ENCODE measurements around the gene NRG4.
A peak's percentile ranks its signal among the peaks of the same experiment; 100 is the strongest.

The NRG4 gene

GRCh38 chr15:75923756-75924155 is 88.5 kb downstream of the NRG4 start:
- H3K36me3 ChIP-seq (ENCODE audit: control insufficient read depth, insufficient read depth, low read length) = peaks cover 2% of the 10 kb centered on the region
- no peak overlapping the region for H2BK5ac ChIP-seq (ENCODE audit: low read length)
- H3K4me3 ChIP-seq (ENCODE audit: low read length) = no peak overlapping the region
- no peak overlapping the region for H3K23ac ChIP-seq (ENCODE audit: low read length)
- H3K9ac ChIP-seq (ENCODE audit: low read length) = no peak overlapping the region
- H3K18ac ChIP-seq (ENCODE audit: low read length) = no peak overlapping the region
- H3K79me1 ChIP-seq (ENCODE audit: low read length) = peaks cover 12% of the 10 kb centered on the region
- no peak overlapping the region for H3K27ac ChIP-seq (ENCODE audit: low read depth, low read length)
- no peak overlapping the region for H3K56ac ChIP-seq (ENCODE audit: low read length)
- peaks cover 19% of the 10 kb centered on the region for H3K4me1 ChIP-seq (ENCODE audit: control insufficient read depth, low read depth, low read length)
- H4K5ac ChIP-seq (ENCODE audit: low read length) = no peak overlapping the region
- H4K8ac ChIP-seq (ENCODE audit: low read depth, low read length) = no peak overlapping the region
- no peak for DNase-seq
- H3K4me2 ChIP-seq (ENCODE audit: low read length) = no peak overlapping the region
- H3K79me2 ChIP-seq (ENCODE audit: control insufficient read depth, insufficient read depth, low read length) = peaks cover 10% of the 10 kb centered on the region
- no peaks in the 10 kb centered on the region for H3K27me3 ChIP-seq (ENCODE audit: insufficient read depth, low read length, poor library complexity)
- H2BK120ac ChIP-seq (ENCODE audit: low read depth, low read length) = no peak overlapping the region
- no peak overlapping the region for H3K4ac ChIP-seq (ENCODE audit: low read depth, low read length)
- no peak overlapping the region for H2AK5ac ChIP-seq (ENCODE audit: low read length)
- 100% methylated on average over 4 of the region's 4 CpGs for WGBS (ENCODE audit: extremely low coverage, insufficient coverage, low lambda C conversion rate)
- no peak overlapping the region for H2BK15ac ChIP-seq (replicated peaks; ENCODE audit: low read depth)

DNA sequence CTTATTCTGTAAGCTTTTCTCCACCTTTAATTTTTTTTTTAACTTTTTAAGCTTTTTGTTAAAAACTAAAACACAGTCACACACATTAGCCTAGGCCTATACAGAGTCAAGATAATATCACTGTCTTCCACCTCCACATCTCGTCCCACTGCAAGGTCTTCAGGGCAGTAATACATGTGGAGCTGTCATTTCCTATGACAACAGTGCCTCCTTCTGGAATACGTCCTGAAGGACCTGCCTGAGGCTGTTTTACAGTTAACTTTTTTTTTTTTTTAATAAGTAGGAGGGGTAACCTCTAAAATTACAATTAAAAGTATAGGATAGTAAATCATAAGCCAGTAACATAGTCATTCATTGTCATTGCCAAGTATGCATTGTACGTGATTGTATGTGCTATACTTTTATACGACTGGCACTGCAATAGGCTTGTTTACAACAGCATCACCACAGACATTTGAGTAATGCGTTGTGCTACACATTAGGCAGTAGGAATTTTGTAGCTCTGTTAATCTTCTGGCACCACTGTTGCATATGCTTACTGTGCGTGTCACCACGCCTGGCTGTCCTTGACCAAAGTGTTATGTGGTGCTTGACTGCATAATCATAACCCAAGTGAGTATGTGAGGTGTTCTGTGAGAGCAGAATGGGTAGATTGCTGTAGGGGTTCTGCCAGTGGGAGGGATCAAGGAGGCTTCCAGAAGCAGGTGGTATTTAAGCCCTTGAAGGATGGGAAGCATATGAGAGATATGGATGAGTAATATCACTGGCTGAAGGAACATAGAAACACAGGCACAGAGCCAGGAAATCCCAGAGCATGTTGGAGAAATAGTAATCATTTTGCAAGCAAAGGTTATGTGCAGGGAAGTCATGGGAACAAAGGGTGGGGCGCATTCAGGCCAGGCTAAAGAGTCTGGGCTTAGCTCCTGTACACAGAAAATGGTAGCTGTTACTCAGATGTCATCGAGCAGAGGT is 90.2 kb downstream of the NRG4 start:
- H3K4me1 ChIP-seq (ENCODE audit: control insufficient read depth, low read depth, low read length) = peaks cover 18% of the 10 kb centered on the region
- H3K56ac ChIP-seq (ENCODE audit: low read length) = no peak overlapping the region
- peaks cover 12% of the 10 kb centered on the region for H3K79me1 ChIP-seq (ENCODE audit: low read length)
- no peak overlapping the region for H2AK5ac ChIP-seq (ENCODE audit: low read length)
- H3K4me3 ChIP-seq (ENCODE audit: low read length) = no peak overlapping the region
- no peak overlapping the region for H3K18ac ChIP-seq (ENCODE audit: low read length)
- peak; percentile 85 for DNase-seq
- H3K4ac ChIP-seq (ENCODE audit: low read depth, low read length) = no peak overlapping the region
- no peak overlapping the region for H2BK120ac ChIP-seq (ENCODE audit: low read depth, low read length)
- H3K23ac ChIP-seq (ENCODE audit: low read length) = no peak overlapping the region
- no peak overlapping the region for H4K5ac ChIP-seq (ENCODE audit: low read length)
- H3K27me3 ChIP-seq (ENCODE audit: insufficient read depth, low read length, poor library complexity) = no peaks in the 10 kb centered on the region
- H3K36me3 ChIP-seq (ENCODE audit: control insufficient read depth, insufficient read depth, low read length) = peaks cover 2% of the 10 kb centered on the region
- no peak overlapping the region for H3K4me2 ChIP-seq (ENCODE audit: low read length)
- H4K8ac ChIP-seq (ENCODE audit: low read depth, low read length) = no peak overlapping the region
- no peak overlapping the region for H3K27ac ChIP-seq (ENCODE audit: low read depth, low read length)
- H2BK5ac ChIP-seq (ENCODE audit: low read length) = no peak overlapping the region
- WGBS (ENCODE audit: extremely low coverage, insufficient coverage, low lambda C conversion rate) = no CpG with 5 or more reads among the region's 9 CpGs
- H3K9ac ChIP-seq (ENCODE audit: low read length) = no peak overlapping the region
- peaks cover 10% of the 10 kb centered on the region for H3K79me2 ChIP-seq (ENCODE audit: control insufficient read depth, insufficient read depth, low read length)
- H2BK15ac ChIP-seq (replicated peaks; ENCODE audit: low read depth) = no peak overlapping the region

- no peak overlapping the region for H3K23ac ChIP-seq (ENCODE audit: low read length)
- peaks cover 10% of the 10 kb centered on the region for H3K79me2 ChIP-seq (ENCODE audit: control insufficient read depth, insufficient read depth, low read length)
- no peak overlapping the region for H2BK5ac ChIP-seq (ENCODE audit: low read length)
- H3K36me3 ChIP-seq (ENCODE audit: control insufficient read depth, insufficient read depth, low read length) = peaks cover 2% of the 10 kb centered on the region
- no peak overlapping the region for H3K18ac ChIP-seq (ENCODE audit: low read length)
- no peak overlapping the region for H3K56ac ChIP-seq (ENCODE audit: low read length)
- H2BK120ac ChIP-seq (ENCODE audit: low read depth, low read length) = no peak overlapping the region
- no peak overlapping the region for H3K4me3 ChIP-seq (ENCODE audit: low read length)
- no peak overlapping the region for H3K9ac ChIP-seq (ENCODE audit: low read length)
- H4K8ac ChIP-seq (ENCODE audit: low read depth, low read length) = no peak overlapping the region
- H2BK15ac ChIP-seq (replicated peaks; ENCODE audit: low read depth) = no peak overlapping the region
- no peak overlapping the region for H3K4me2 ChIP-seq (ENCODE audit: low read length)
- no peak overlapping the region for H4K5ac ChIP-seq (ENCODE audit: low read length)
- no peak for DNase-seq
- no peak overlapping the region for H2AK5ac ChIP-seq (ENCODE audit: low read length)
- no peak overlapping the region for H3K27ac ChIP-seq (ENCODE audit: low read depth, low read length)
- H3K79me1 ChIP-seq (ENCODE audit: low read length) = peaks cover 15% of the 10 kb centered on the region
- no peak overlapping the region for H3K4ac ChIP-seq (ENCODE audit: low read depth, low read length)
- WGBS (ENCODE audit: extremely low coverage, insufficient coverage, low lambda C conversion rate) = no CpG with 5 or more reads among the region's 1 CpG
- H3K27me3 ChIP-seq (ENCODE audit: insufficient read depth, low read length, poor library complexity) = no peaks in the 10 kb centered on the region
- H3K4me1 ChIP-seq (ENCODE audit: control insufficient read depth, low read depth, low read length) = peaks cover 2% of the 10 kb centered on the region
These were observed 92.1 kb downstream of the NRG4 start for GRCh38 chr15:75920079-75920478.

DNA sequence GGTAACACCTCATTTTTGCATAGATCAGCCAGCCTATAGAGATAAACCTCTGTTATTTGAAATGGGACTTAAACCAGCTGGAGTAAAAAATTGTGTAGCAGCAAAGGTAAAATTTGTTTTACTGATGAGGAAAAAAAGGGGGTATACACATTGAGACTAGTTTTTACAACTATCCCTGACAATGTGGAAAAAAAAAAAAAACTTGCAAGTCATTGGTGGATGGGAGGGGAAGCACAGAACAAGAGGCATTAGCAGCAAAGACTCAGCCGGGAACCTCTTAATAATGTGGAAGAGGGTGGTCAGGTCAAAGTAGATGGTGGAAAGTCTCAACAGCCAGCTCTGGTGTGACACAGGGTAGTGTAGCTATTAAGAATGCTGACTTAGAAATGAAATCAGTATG is 94.1 kb downstream of the NRG4 start:
- no peak overlapping the region for H3K27ac ChIP-seq (ENCODE audit: low read depth, low read length)
- H2BK5ac ChIP-seq (ENCODE audit: low read length) = no peak overlapping the region
- no peak overlapping the region for H2BK15ac ChIP-seq (replicated peaks; ENCODE audit: low read depth)
- H2BK120ac ChIP-seq (ENCODE audit: low read depth, low read length) = no peak overlapping the region
- H3K9ac ChIP-seq (ENCODE audit: low read length) = no peak overlapping the region
- H4K8ac ChIP-seq (ENCODE audit: low read depth, low read length) = no peak overlapping the region
- H3K4me2 ChIP-seq (ENCODE audit: low read length) = no peak overlapping the region
- no peaks in the 10 kb centered on the region for H3K27me3 ChIP-seq (ENCODE audit: insufficient read depth, low read length, poor library complexity)
- no peak for DNase-seq
- H3K4me1 ChIP-seq (ENCODE audit: control insufficient read depth, low read depth, low read length) = no peaks in the 10 kb centered on the region
- peaks cover 18% of the 10 kb centered on the region for H3K79me1 ChIP-seq (ENCODE audit: low read length)
- H3K23ac ChIP-seq (ENCODE audit: low read length) = no peak overlapping the region
- no peak overlapping the region for H3K4me3 ChIP-seq (ENCODE audit: low read length)
- H3K4ac ChIP-seq (ENCODE audit: low read depth, low read length) = no peak overlapping the region
- no peak overlapping the region for H2AK5ac ChIP-seq (ENCODE audit: low read length)
- H4K5ac ChIP-seq (ENCODE audit: low read length) = no peak overlapping the region
- H3K18ac ChIP-seq (ENCODE audit: low read length) = no peak overlapping the region
- peaks cover 10% of the 10 kb centered on the region for H3K79me2 ChIP-seq (ENCODE audit: control insufficient read depth, insufficient read depth, low read length)
- no peak overlapping the region for H3K56ac ChIP-seq (ENCODE audit: low read length)
- no CpG with 5 or more reads among the region's 1 CpG for WGBS (ENCODE audit: extremely low coverage, insufficient coverage, low lambda C conversion rate)
- peaks cover 7% of the 10 kb centered on the region for H3K36me3 ChIP-seq (ENCODE audit: control insufficient read depth, insufficient read depth, low read length)

- WGBS (ENCODE audit: extremely low coverage, insufficient coverage, low lambda C conversion rate) = no CpG with 5 or more reads among the region's 1 CpG
- no peak overlapping the region for H4K5ac ChIP-seq (ENCODE audit: low read length)
- H2BK5ac ChIP-seq (ENCODE audit: low read length) = no peak overlapping the region
- no peak overlapping the region for H3K4me2 ChIP-seq (ENCODE audit: low read length)
- H3K18ac ChIP-seq (ENCODE audit: low read length) = no peak overlapping the region
- H3K56ac ChIP-seq (ENCODE audit: low read length) = no peak overlapping the region
- no peaks in the 10 kb centered on the region for H3K27me3 ChIP-seq (ENCODE audit: insufficient read depth, low read length, poor library complexity)
- peaks cover 4% of the 10 kb centered on the region for H3K79me2 ChIP-seq (ENCODE audit: control insufficient read depth, insufficient read depth, low read length)
- DNase-seq = no peak
- H3K4ac ChIP-seq (ENCODE audit: low read depth, low read length) = no peak overlapping the region
- H2BK15ac ChIP-seq (replicated peaks; ENCODE audit: low read depth) = no peak overlapping the region
- no peak overlapping the region for H3K9ac ChIP-seq (ENCODE audit: low read length)
- no peaks in the 10 kb centered on the region for H3K4me1 ChIP-seq (ENCODE audit: control insufficient read depth, low read depth, low read length)
- H3K79me1 ChIP-seq (ENCODE audit: low read length) = peaks cover 12% of the 10 kb centered on the region
- peaks cover 5% of the 10 kb centered on the region for H3K36me3 ChIP-seq (ENCODE audit: control insufficient read depth, insufficient read depth, low read length)
- H2AK5ac ChIP-seq (ENCODE audit: low read length) = no peak overlapping the region
- H2BK120ac ChIP-seq (ENCODE audit: low read depth, low read length) = no peak overlapping the region
- no peak overlapping the region for H4K8ac ChIP-seq (ENCODE audit: low read depth, low read length)
- no peak overlapping the region for H3K27ac ChIP-seq (ENCODE audit: low read depth, low read length)
- H3K4me3 ChIP-seq (ENCODE audit: low read length) = no peak overlapping the region
- no peak overlapping the region for H3K23ac ChIP-seq (ENCODE audit: low read length)
These were observed 95.2 kb downstream of the NRG4 start for GRCh38 chr15:75916978-75917377.

All from mesendoderm (in vitro differentiated cells).